Neural cell (in vitro differentiated cells): ENCODE results near the gene HS6ST1. TPM values are rescaled to one million over a fixed set of nuclear protein-coding genes. Genes with fewer than 3 reads are reported as not detected.

Source experiments
- H2AFZ ChIP-seq: fragments of 200-600, 300-800 bp; sonication (generic), shearing (Covaris generic); 2 replicates; pipeline ENCODE4 v1.6.0; 2014; ENCODE audit warnings: low read depth, mild to moderate bottlenecking, antibody characterized with exemption, low read length, moderate library complexity
- H3F3A ChIP-seq: fragments of 200-600 bp; shearing (Covaris generic); 2 replicates; pipeline ENCODE4 v1.6.1; 2016; ENCODE audit warnings: mild to moderate bottlenecking, moderate library complexity, mixed read lengths, antibody characterized with exemption, low read length; ENCODE audit not compliant: insufficient read depth, poor library complexity, severe bottlenecking
- H3K27ac ChIP-seq: fragments of 200-600, 300-800 bp; sonication (generic), shearing (Covaris generic); 2 replicates; pipeline ENCODE4 v1.5.1; 2014; ENCODE audit warnings: mild to moderate bottlenecking, low read length, moderate library complexity
- H3K27me3 ChIP-seq: fragments of 300-800, 200-600 bp; sonication (generic), shearing (Covaris generic); 2 replicates; pipeline ENCODE4 v1.6.0; 2014; ENCODE audit warnings: mild to moderate bottlenecking, low read depth, low read length, moderate library complexity; ENCODE audit not compliant: insufficient read depth
- H3K36me3 ChIP-seq: fragments of 300-800, 200-600 bp; sonication (generic), shearing (Covaris generic); 2 replicates; pipeline ENCODE4 v1.5.1; 2014; ENCODE audit warnings: mild to moderate bottlenecking, antibody characterized with exemption, low read length, moderate library complexity; ENCODE audit not compliant: insufficient read depth
- H3K4me2 ChIP-seq: fragments of 300-800, 200-600 bp; sonication (generic), shearing (Covaris generic); 2 replicates; pipeline ENCODE4 v1.6.0; 2014; ENCODE audit warnings: mild to moderate bottlenecking, low read length
- H3K4me3 ChIP-seq: fragments of 300-800, 200-600 bp; sonication (generic), shearing (Covaris generic); 2 replicates; pipeline ENCODE4 v1.5.1; 2014; ENCODE audit warnings: mild to moderate bottlenecking, low read length, moderate library complexity
- H3K79me2 ChIP-seq: fragments of 200-600 bp; shearing (Covaris generic); replicated peaks from 2 replicates; pipeline ENCODE4 v1.6.0; 2014; ENCODE audit warnings: mild to moderate bottlenecking, low read length, moderate library complexity; ENCODE audit not compliant: insufficient read depth
- H3K9ac ChIP-seq: fragments of 300-800, 200-600 bp; sonication (generic), shearing (Covaris generic); 2 replicates; pipeline ENCODE4 v1.6.1; 2016; ENCODE audit warnings: mild to moderate bottlenecking, low read length, mixed read lengths
- H3K9me2 ChIP-seq: fragments of 200-600 bp; shearing (Covaris generic); 2 replicates; pipeline ENCODE4 v1.6.1; 2016; ENCODE audit warnings: mild to moderate bottlenecking, low read length, mixed read lengths; ENCODE audit not compliant: insufficient read depth
- H3K9me3 ChIP-seq: fragments of 200-600, 300-800 bp; sonication (generic), shearing (Covaris generic); 2 replicates; pipeline ENCODE4 v1.6.1; 2016; ENCODE audit warnings: mild to moderate bottlenecking, mixed run types, low read length, moderate library complexity, mixed read lengths
- H4K20me1 ChIP-seq: fragments of 200-600 bp; shearing (Covaris generic); 2 replicates; pipeline ENCODE4 v1.6.1; 2016; ENCODE audit warnings: mild to moderate bottlenecking, mixed run types; ENCODE audit not compliant: insufficient read depth
- CTCF ChIP-seq: fragments of 450-650 bp; IDR thresholded peaks from 2 replicates; pipeline ENCODE4 v1.5.1; 2014; ENCODE audit warnings: antibody characterized with exemption, mild to moderate bottlenecking, moderate library complexity; ENCODE audit not compliant: poor library complexity, severe bottlenecking
- EP300 ChIP-seq: fragments of 450-650 bp; conservative IDR thresholded peaks from 2 replicates; pipeline ENCODE4 v1.6.1; 2014; ENCODE audit warnings: antibody characterized with exemption, mild to moderate bottlenecking, moderate library complexity; ENCODE audit not compliant: poor library complexity, severe bottlenecking
- EZH2 ChIP-seq: fragments of 200-600, 300-800 bp; shearing (Covaris generic), sonication (generic); IDR thresholded peaks from 2 replicates; pipeline ENCODE4 v1.6.1; 2014; ENCODE audit warnings: antibody characterized with exemption, low read length, borderline replicate concordance, mild to moderate bottlenecking; ENCODE audit not compliant: insufficient read depth, poor library complexity, severe bottlenecking
- MXI1 ChIP-seq: fragments of 450-650 bp; conservative IDR thresholded peaks from 2 replicates; pipeline ENCODE4 v1.6.1; 2014; ENCODE audit warnings: antibody characterized with exemption, mild to moderate bottlenecking; ENCODE audit not compliant: poor library complexity, severe bottlenecking
- POLR2AphosphoS5 ChIP-seq: IDR thresholded peaks from 2 replicates; pipeline ENCODE4 v1.6.1; 2012
- RAD21 ChIP-seq: fragments of 450-650 bp; conservative IDR thresholded peaks from 2 replicates; pipeline ENCODE4 v1.6.1; 2014; ENCODE audit warnings: antibody characterized with exemption, mild to moderate bottlenecking, moderate library complexity
- REST ChIP-seq: IDR thresholded peaks from 2 replicates; pipeline ENCODE4 v1.6.1; 2012; ENCODE audit warnings: borderline replicate concordance
- SMC3 ChIP-seq: fragments of 450-650 bp; conservative IDR thresholded peaks from 2 replicates; pipeline ENCODE4 v1.6.1; 2014; ENCODE audit warnings: antibody characterized with exemption, mild to moderate bottlenecking, moderate library complexity; ENCODE audit not compliant: poor library complexity
- TAF1 ChIP-seq: IDR thresholded peaks from 2 replicates; pipeline ENCODE4 v1.6.1; 2012; ENCODE audit warnings: low read depth
- polyA plus RNA-seq: library from polyadenylated mRNA; depleted of rRNA; stranded (reverse); fragments of >200 nt; gene quantifications from 2 replicates; pipeline ENCODE4 v1.2.3, GENCODE V29; 2014

The HS6ST1 gene
- polyA plus RNA-seq, 1 donor from 2014 or later, result 44.1 TPM

- H3K79me2 ChIP-seq, result no peaks in the 10 kb centered on the region
- H3K9me3 ChIP-seq, result peaks cover 22% of the 10 kb centered on the region
- no peak overlapping the region for H2AFZ ChIP-seq
- H3K4me3 ChIP-seq, result no peak overlapping the region
- H4K20me1 ChIP-seq, result no peaks in the 10 kb centered on the region
- H3K27me3 ChIP-seq, result no peaks in the 10 kb centered on the region
- no peak overlapping the region for H3K27ac ChIP-seq
- no peaks in the 10 kb centered on the region for H3K36me3 ChIP-seq
- no peaks in the 10 kb centered on the region for H3F3A ChIP-seq
- no peak overlapping the region for H3K4me2 ChIP-seq
- no peak for TF ChIP-seq RAD21
- no peak overlapping the region for H3K9ac ChIP-seq
- no peaks in the 10 kb centered on the region for H3K9me2 ChIP-seq
Observed at GRCh38 chr2:128354726-128355470, 36.2 kb upstream of the HS6ST1 start.

GRCh38 chr2:128354161-128354560 is 35.5 kb upstream of the HS6ST1 start:
- Histone ChIP-seq H3K9me2 (no peaks in the 10 kb centered on the region), H3K79me2 (no peaks in the 10 kb centered on the region), H3K9me3 (peaks cover 22% of the 10 kb centered on the region), H3K9ac (no peak overlapping the region), H3K4me3 (no peak overlapping the region), H3K27ac (no peak overlapping the region), H3K27me3 (no peaks in the 10 kb centered on the region), H3K36me3 (no peaks in the 10 kb centered on the region), H3F3A (no peaks in the 10 kb centered on the region), H2AFZ (no peak overlapping the region), H4K20me1 (no peaks in the 10 kb centered on the region), H3K4me2 (no peak overlapping the region)
- TF ChIP-seq SMC3, result no peak
- TF ChIP-seq REST, result no peak
- no peak for TF ChIP-seq MXI1
- TF ChIP-seq EZH2, result no peak
- no peak for TF ChIP-seq EP300
- TF ChIP-seq TAF1, result no peak
- no peak for TF ChIP-seq CTCF
- TF ChIP-seq RAD21, result no peak
- no peak for TF ChIP-seq POLR2AphosphoS5

- no peak overlapping the region for H3K4me3 ChIP-seq
- no peaks in the 10 kb centered on the region for H3K27me3 ChIP-seq
- H3K27ac ChIP-seq, result no peak overlapping the region
- TF ChIP-seq EP300 (no peak), EZH2 (no peak), POLR2AphosphoS5 (no peak), REST (no peak), CTCF (no peak), MXI1 (no peak), TAF1 (no peak), SMC3 (no peak), RAD21 (no peak)
- H2AFZ ChIP-seq, result no peak overlapping the region
- H3K79me2 ChIP-seq, result no peaks in the 10 kb centered on the region
- no peaks in the 10 kb centered on the region for H3F3A ChIP-seq
- peaks cover 22% of the 10 kb centered on the region for H3K9me3 ChIP-seq
- no peaks in the 10 kb centered on the region for H3K36me3 ChIP-seq
- no peaks in the 10 kb centered on the region for H4K20me1 ChIP-seq
- H3K9ac ChIP-seq, result no peak overlapping the region
- no peaks in the 10 kb centered on the region for H3K9me2 ChIP-seq
- no peak overlapping the region for H3K4me2 ChIP-seq
Observed at GRCh38 chr2:128350736-128351135, 32.1 kb upstream of the HS6ST1 start.
